Natural killer cell (primary cell): ENCODE measurements around the gene PRRC2B. TPM values are rescaled to one million over a fixed set of nuclear protein-coding genes. Genes with fewer than 3 reads are reported as not detected.
A peak's percentile ranks its signal among the peaks of the same experiment; 100 is the strongest.
"Not testable (repeated sequence)": the region's sequence is repeated elsewhere in the genome, so short reads cannot be mapped to it uniquely, and the experiment has no call there.

Experiments used
- ATAC-seq, 3 donors: fragments of 150-1000 bp in 2 of 3; fragments of 200-7000 bp in 1 of 3; cut with Tn5 transposase; 1 replicate in 1 of 3; 2 replicates in 2 of 3; pipeline ENCODE4 v1.10.0; 2021; ENCODE audit warnings: mild to moderate bottlenecking in 2 of 3, moderate library complexity in 2 of 3
- DNase-seq, 2 donors: peaks; one replicate each; pipeline versions ENCODE4 v3.0.0 to v3.0.0-alpha.2; 2013 to 2021; ENCODE audit warnings: mixed read lengths in 1 of 2
- H3K27ac ChIP-seq: one replicate; pipeline ENCODE4 v1.5.1; 2013; ENCODE audit warnings: mild to moderate bottlenecking, low read length
- H3K27me3 ChIP-seq: one replicate; pipeline ENCODE4 v1.6.1; 2013; ENCODE audit warnings: low read length; ENCODE audit not compliant: control insufficient read depth, insufficient read depth
- H3K36me3 ChIP-seq: one replicate; pipeline ENCODE4 v1.6.1; 2013; ENCODE audit warnings: low read length; ENCODE audit not compliant: control insufficient read depth, insufficient read depth
- H3K4me1 ChIP-seq: one replicate; pipeline ENCODE4 v1.6.1; 2013; ENCODE audit warnings: low read length; ENCODE audit not compliant: control insufficient read depth, insufficient read depth
- H3K4me3 ChIP-seq: one replicate; pipeline ENCODE4 v1.5.1; 2013; ENCODE audit warnings: low read length
- H3K9me3 ChIP-seq: one replicate; pipeline ENCODE4 v1.6.1; 2013; ENCODE audit warnings: low read length; ENCODE audit not compliant: control insufficient read depth, insufficient read depth
- H3K27ac Mint-ChIP-seq, 2 donors: one replicate each; pipeline ENCODE4 v1.8.0; 2022; ENCODE audit warnings: mild to moderate bottlenecking in 2 of 2, mixed read lengths in 2 of 2, moderate library complexity in 1 of 2
- H3K27me3 Mint-ChIP-seq, 2 donors: one replicate each; pipeline ENCODE4 v1.8.0; 2022; ENCODE audit warnings: low read depth in 2 of 2, mixed read lengths in 2 of 2
- H3K36me3 Mint-ChIP-seq: one replicate; pipeline ENCODE4 v1.8.0; 2022; ENCODE audit warnings: mixed read lengths
- H3K4me1 Mint-ChIP-seq, 2 donors: one replicate each; pipeline ENCODE4 v1.8.0; 2022; ENCODE audit warnings: mixed read lengths in 2 of 2
- H3K4me3 Mint-ChIP-seq: one replicate; pipeline ENCODE4 v1.8.0; 2022; ENCODE audit warnings: mild to moderate bottlenecking, moderate library complexity, mixed read lengths
- H3K9me3 Mint-ChIP-seq, 2 donors: one replicate each; pipeline ENCODE4 v1.8.0; 2022; ENCODE audit warnings: mixed read lengths in 2 of 2
- WGBS: methylation state at CpG from one replicate; pipeline ENCODE4 v1.1.7; 2013; ENCODE audit warnings: missing lambda C conversion rate; ENCODE audit not compliant: insufficient coverage; 5-methylcytosine and 5-hydroxymethylcytosine counted together
- intact Hi-C: fragments of 100-400 bp; cut with micrococcal nuclease; formaldehyde crosslinking; loops from one replicate; pipeline ENCODE4 v1.14.2; 2022
- total RNA-seq, 4 donors: library from RNA; stranded (reverse); fragments of 120-200 nt in 1 of 4; gene quantifications; one replicate each; pipeline versions ENCODE4 v1.2.3 to v1.2.4, GENCODE V29; 2013 to 2022
- TF ChIP-seq, protein P1 (sequence below): fragments of 200-600 bp; IDR thresholded peaks from one replicate; pipeline ENCODE4 v1.8.0; 2022; ENCODE audit warnings: antibody characterized with exemption

PRRC2B gene
- total RNA-seq, 3 donors from 2014 or later (not counting 1 experiment from before 2014, with no cell fraction given), result 249 to 275 (median 274) TPM

DNA sequence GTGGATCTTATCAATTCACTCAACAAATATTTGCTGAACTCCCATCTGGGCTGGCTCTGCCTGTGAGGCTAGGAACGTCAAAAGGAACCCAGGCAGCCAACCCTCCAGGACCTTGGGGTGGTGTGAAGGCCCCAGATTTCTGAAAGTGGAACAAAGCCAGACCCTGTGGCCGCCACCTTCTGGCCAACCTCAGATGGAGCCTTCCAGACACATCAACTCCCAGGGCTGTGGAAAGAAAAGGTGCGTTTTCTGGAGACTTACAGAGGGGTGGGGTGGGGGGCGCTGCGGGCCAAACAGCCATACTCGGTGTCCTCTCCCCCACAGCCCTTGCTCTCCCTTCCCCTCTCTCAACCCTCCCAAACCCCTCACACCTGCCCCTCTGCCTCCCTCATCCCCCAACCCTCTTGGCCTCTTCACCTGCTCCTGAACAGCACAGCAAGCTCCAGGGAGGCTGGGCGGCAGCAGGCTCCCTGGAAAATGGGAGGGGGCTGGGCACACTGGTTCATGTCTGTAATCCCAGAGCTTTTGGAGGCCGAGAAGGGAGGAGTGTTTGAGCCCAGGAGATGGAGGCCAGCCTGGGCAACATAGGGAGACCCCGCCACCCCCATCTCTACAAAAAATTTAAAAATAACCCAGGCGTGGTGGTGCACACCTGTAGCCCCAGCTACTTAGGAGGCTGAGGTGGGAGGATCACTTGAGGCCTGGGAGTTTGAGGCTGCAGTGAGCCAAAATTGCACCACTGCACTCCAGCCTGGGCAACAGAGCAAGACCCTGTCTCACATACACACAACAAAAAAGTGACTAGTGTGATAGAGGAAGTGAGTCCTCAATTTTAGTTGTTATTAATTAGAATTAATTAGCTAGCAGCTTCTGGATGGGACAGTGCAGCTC is 45.0 kb upstream of the PRRC2B start:
- no peaks in the 10 kb centered on the region for H3K9me3 Mint-ChIP-seq
- TF ChIP-seq, protein P1, sequence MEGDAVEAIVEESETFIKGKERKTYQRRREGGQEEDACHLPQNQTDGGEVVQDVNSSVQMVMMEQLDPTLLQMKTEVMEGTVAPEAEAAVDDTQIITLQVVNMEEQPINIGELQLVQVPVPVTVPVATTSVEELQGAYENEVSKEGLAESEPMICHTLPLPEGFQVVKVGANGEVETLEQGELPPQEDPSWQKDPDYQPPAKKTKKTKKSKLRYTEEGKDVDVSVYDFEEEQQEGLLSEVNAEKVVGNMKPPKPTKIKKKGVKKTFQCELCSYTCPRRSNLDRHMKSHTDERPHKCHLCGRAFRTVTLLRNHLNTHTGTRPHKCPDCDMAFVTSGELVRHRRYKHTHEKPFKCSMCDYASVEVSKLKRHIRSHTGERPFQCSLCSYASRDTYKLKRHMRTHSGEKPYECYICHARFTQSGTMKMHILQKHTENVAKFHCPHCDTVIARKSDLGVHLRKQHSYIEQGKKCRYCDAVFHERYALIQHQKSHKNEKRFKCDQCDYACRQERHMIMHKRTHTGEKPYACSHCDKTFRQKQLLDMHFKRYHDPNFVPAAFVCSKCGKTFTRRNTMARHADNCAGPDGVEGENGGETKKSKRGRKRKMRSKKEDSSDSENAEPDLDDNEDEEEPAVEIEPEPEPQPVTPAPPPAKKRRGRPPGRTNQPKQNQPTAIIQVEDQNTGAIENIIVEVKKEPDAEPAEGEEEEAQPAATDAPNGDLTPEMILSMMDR, result no peak

DNA sequence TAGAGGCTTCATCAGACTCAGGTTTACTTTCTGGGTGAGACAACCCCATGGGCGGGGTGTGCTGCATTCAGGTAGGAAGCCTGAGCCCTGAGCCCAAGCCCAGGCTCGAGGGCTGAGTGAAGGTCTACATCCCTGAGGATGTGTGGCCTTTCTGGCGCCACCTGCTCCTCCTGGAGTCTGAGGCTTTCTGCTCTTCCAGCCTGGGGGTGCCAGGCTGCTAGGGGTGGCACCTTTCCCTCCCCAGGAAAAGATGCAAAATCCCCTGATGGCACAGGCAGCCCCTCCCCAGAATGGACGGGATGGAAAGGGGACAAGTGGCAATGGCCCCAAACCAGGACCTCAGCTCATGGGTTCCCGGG is 44.4 kb upstream of the PRRC2B start:
- Mint-ChIP-seq H3K27ac (no peak overlapping the region), H3K36me3 (no peaks in the 10 kb centered on the region), H3K27me3 (peaks cover 0 to 3% of the 10 kb centered on the region in 2 donors), H3K4me3 (no peak overlapping the region), H3K9me3 (no peaks in the 10 kb centered on the region), H3K4me1 (peaks cover 0 to 8% of the 10 kb centered on the region in 2 donors)
- TF ChIP-seq, protein P1, result no peak
- Histone ChIP-seq H3K4me1 (peaks cover 8% of the 10 kb centered on the region), H3K36me3 (no peaks in the 10 kb centered on the region), H3K27ac (no peak overlapping the region), H3K4me3 (no peak overlapping the region), H3K27me3 (no peaks in the 10 kb centered on the region), H3K9me3 (no peaks in the 10 kb centered on the region)
- DNase-seq, result no peak
- intact Hi-C loops, result no loop called here
- 67% methylated on average over 5 of the region's 5 CpGs for WGBS
- ATAC-seq, result no peak

More for the DNA sequence above, 45.0 kb upstream of the PRRC2B start:
- no peak overlapping the region for H3K27ac Mint-ChIP-seq
- H3K4me1 Mint-ChIP-seq, result peaks cover 0 to 8% of the 10 kb centered on the region in 2 donors
- peaks cover 0 to 3% of the 10 kb centered on the region in 2 donors for H3K27me3 Mint-ChIP-seq
- ATAC-seq (no peak), DNase-seq (no peak)
- Histone ChIP-seq H3K36me3 (no peaks in the 10 kb centered on the region), H3K27ac (no peak overlapping the region), H3K9me3 (no peaks in the 10 kb centered on the region), H3K4me3 (no peak overlapping the region), H3K4me1 (peaks cover 8% of the 10 kb centered on the region), H3K27me3 (no peaks in the 10 kb centered on the region)
- intact Hi-C loops, result no loop called here
- no peak overlapping the region for H3K4me3 Mint-ChIP-seq
- H3K36me3 Mint-ChIP-seq, result no peaks in the 10 kb centered on the region
- 87% methylated on average over 5 of the region's 10 CpGs for WGBS

DNA sequence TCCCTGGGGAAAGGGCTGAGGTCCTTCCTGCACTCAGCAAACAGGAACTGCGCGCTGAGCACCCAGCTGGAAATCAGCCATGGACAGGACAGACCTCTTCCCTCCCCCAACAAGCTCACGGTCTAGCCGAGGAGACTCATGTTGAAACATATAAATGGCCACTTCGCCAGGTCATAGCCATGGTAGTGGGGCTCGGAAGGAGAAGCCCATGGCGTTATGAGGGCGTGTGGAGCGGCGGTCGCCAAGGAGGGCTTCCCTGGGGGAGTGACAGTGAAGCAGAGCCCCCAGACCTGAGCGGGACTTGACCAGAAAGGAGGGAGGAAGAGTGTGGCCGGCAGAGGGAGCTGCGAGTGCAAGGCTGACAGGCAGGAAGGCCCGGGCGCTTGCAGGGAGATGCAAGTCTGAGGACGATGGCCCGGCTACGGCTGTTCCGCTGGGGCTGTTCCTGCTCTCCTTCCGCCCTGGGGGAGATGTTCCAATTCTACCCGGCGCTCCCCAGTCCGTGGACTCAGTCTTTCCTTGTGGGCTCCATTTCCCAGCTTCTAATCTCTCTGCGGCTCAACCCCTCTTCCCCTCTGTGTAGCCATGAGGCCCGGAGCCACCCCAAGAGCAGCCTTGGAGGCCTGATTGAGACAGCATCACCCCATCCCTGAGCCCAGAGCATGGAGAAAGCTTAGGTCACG is 43.9 kb upstream of the PRRC2B start:
- Mint-ChIP-seq H3K27ac (no peak overlapping the region), H3K27me3 (peaks cover 0 to 3% of the 10 kb centered on the region in 2 donors)
- intact Hi-C loops, result loop anchor here (1.0 to 5.0 kb wide), 4 partner anchors 57 to 397 kb away; no protein-coding TSS in a partner anchor

DNA sequence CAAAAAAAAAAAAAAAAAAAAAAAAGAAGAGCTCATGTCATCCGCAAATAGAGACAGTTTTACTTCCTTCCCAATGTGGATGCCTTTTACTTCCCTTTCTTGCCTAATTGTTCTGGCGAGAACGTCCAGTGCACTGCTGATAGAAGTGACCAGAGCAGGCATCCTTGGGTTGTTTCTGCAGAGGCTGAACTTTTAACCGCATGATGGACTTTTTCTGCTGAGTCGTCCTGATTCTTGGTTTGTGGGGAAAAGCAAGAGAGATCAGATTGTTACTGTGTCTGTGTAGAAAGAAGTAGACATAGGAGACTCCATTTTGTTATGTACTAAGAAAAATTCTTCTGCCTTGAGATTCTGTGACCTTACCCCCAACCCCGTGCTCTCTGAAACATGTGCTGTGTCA is 37.4 kb upstream of the PRRC2B start:
- WGBS, result 33% methylated on average over 5 of the region's 6 CpGs
- H3K36me3 Mint-ChIP-seq, H3K27me3 Mint-ChIP-seq, H3K9me3 Mint-ChIP-seq, H3K4me1 ChIP-seq, H3K4me3 ChIP-seq, H3K27me3 ChIP-seq, H3K4me3 Mint-ChIP-seq, DNase-seq, H3K4me1 Mint-ChIP-seq, intact Hi-C loops, H3K27ac ChIP-seq, H3K9me3 ChIP-seq, H3K27ac Mint-ChIP-seq, H3K36me3 ChIP-seq: not testable (repeated sequence)
- peak in 1 of 3 donors; percentile 37 for ATAC-seq

More for the DNA sequence above, 43.9 kb upstream of the PRRC2B start:
- Mint-ChIP-seq H3K9me3 (no peaks in the 10 kb centered on the region), H3K4me3 (no peak overlapping the region), H3K36me3 (no peaks in the 10 kb centered on the region), H3K4me1 (peaks cover 0 to 8% of the 10 kb centered on the region in 2 donors)
- no peak overlapping the region for H3K27ac ChIP-seq
- no peaks in the 10 kb centered on the region for H3K9me3 ChIP-seq
- ATAC-seq (peak; percentile 91 to 99 (median 98)), DNase-seq (peak; percentile 80 to 91)
- no peaks in the 10 kb centered on the region for H3K36me3 ChIP-seq
- no peak overlapping the region for H3K4me3 ChIP-seq
- TF ChIP-seq, protein P1, result peak; percentile 80
- WGBS, result 11% methylated on average over 27 of the region's 27 CpGs
- H3K27me3 ChIP-seq, result no peaks in the 10 kb centered on the region
- peaks cover 8% of the 10 kb centered on the region for H3K4me1 ChIP-seq
